A549 (cell line): ENCODE results near the gene DSCAML1. TPM values are rescaled to one million over a fixed set of nuclear protein-coding genes. Genes with fewer than 3 reads are reported as not detected.

Source experiments
- ATAC-seq, 2 experiments: fragments of 200-7000 bp in 1 of 2; fragments of >200 bp in 1 of 2; cut with Nextera tagmentation in 1 of 2; cut with Tn5 transposase in 1 of 2; 3 replicates each; pipeline versions ENCODE4 v1.8.0 to v1.9.1; 2018 to 2020; ENCODE audit warnings: mild to moderate bottlenecking in 1 of 2, moderate library complexity in 1 of 2
- CTCF ChIA-PET: fragments of 300-600 bp; sonication (Branson Sonifier 250); formaldehyde crosslinking; extraction: SDS; loops from one replicate; lab custom pipeline; 2021; ENCODE audit warnings: antibody characterized with exemption, inconsistent platforms; lab: Yijun Ruan, JAX
- POLR2A ChIA-PET: fragments of 350-600 bp; formaldehyde crosslinking; extraction: SDS; loops from one replicate; lab custom pipeline; 2021; ENCODE audit warnings: antibody characterized with exemption, inconsistent platforms; lab: Yijun Ruan, JAX
- DNase-seq, 2 experiments: peaks; one replicate each; pipeline versions ENCODE4 v3.0.0 to v3.0.0-alpha.2; 2011 to 2016; ENCODE audit warnings: low read depth in 1 of 2, low spot score in 1 of 2
- FAIRE-seq: peaks from 2 replicates; lab custom pipeline; 2011; peaks lifted over from hg19 to GRCh38; lab: Jason Lieb, UNC
- H3K27ac ChIP-seq, 2 experiments: fragments of >200 bp; sonication (Bioruptor Twin); formaldehyde crosslinking; 3 replicates each; pipeline ENCODE4 v1.5.1; 2016 to 2017
- H3K4me1 ChIP-seq: fragments of >200 bp; sonication (Bioruptor Twin); formaldehyde crosslinking; 3 replicates; pipeline ENCODE4 v1.6.1; 2016
- H3K4me2 ChIP-seq: fragments of >200 bp; sonication (Bioruptor Twin); formaldehyde crosslinking; 3 replicates; pipeline ENCODE4 v1.6.1; 2016
- H3K4me3 ChIP-seq: fragments of >200 bp; sonication (Bioruptor Twin); formaldehyde crosslinking; 3 replicates; pipeline ENCODE4 v1.5.1; 2016
- H3K9me3 ChIP-seq: fragments of >200 bp; sonication (Bioruptor Twin); formaldehyde crosslinking; 3 replicates; pipeline ENCODE4 v1.6.1; 2016
- BHLHE40 ChIP-seq: IDR thresholded peaks from 2 replicates; pipeline ENCODE4 v1.6.1; 2012; ENCODE audit warnings: low read depth, low read length, inconsistent platforms
- CBX2 ChIP-seq: fragments of 200-600 bp; sonication (generic); IDR thresholded peaks from 2 replicates; pipeline ENCODE4 v1.6.1; 2016; ENCODE audit warnings: low read depth, mild to moderate bottlenecking, borderline replicate concordance
- CEBPB ChIP-seq, 2 experiments: fragments of >200 bp in 1 of 2; sonication (Bioruptor Twin) in 1 of 2; formaldehyde crosslinking in 1 of 2; IDR thresholded peaks; 2 replicates each; pipeline ENCODE4 v1.6.1; 2012 to 2016
- EP300 ChIP-seq, 2 experiments: fragments of >200 bp; sonication (Bioruptor Twin); formaldehyde crosslinking; IDR thresholded peaks; 2 replicates in 1 of 2; 3 replicates in 1 of 2; pipeline ENCODE4 v1.6.1; 2016 to 2017
- FOSL2 ChIP-seq, 2 experiments: fragments of 450-650 bp in 1 of 2; fragments of >200 bp in 1 of 2; sonication (Bioruptor Twin) in 1 of 2; formaldehyde crosslinking; IDR thresholded peaks; 2 replicates each; pipeline versions ENCODE4 v1.5.0 to v1.6.1; 2016 to 2020; ENCODE audit warnings: mild to moderate bottlenecking in 1 of 2, moderate library complexity in 1 of 2
- HOXA7 ChIP-seq: fragments of 250-450 bp; sonication (Bioruptor Pico); IDR thresholded peaks from 2 replicates; pipeline ENCODE4 v1.5.0; 2020; ENCODE audit warnings: mild to moderate bottlenecking, moderate library complexity
- HOXB5 ChIP-seq: fragments of 250-450 bp; sonication (Bioruptor Pico); IDR thresholded peaks from 2 replicates; pipeline ENCODE4 v1.5.0; 2020; ENCODE audit warnings: mild to moderate bottlenecking, moderate library complexity
- MYC ChIP-seq: IDR thresholded peaks from 2 replicates; pipeline ENCODE4 v1.6.1; 2012; ENCODE audit warnings: mild to moderate bottlenecking, inconsistent platforms, low read length, improper control_type of control experiment, borderline replicate concordance
- POLR2A ChIP-seq: IDR thresholded peaks from 2 replicates; pipeline ENCODE4 v1.6.1; 2012; ENCODE audit warnings: mild to moderate bottlenecking, low read length
- POLR2AphosphoS2 ChIP-seq: conservative IDR thresholded peaks from 2 replicates; pipeline ENCODE4 v1.6.1; 2012; ENCODE audit warnings: low read length, improper control_type of control experiment, inconsistent platforms
- RAD21 ChIP-seq, 2 experiments: fragments of >200 bp in 1 of 2; sonication (Bioruptor Twin) in 1 of 2; formaldehyde crosslinking in 1 of 2; IDR thresholded peaks in 1 of 2; conservative IDR thresholded peaks in 1 of 2; 2 replicates in 1 of 2; 3 replicates in 1 of 2; pipeline ENCODE4 v1.6.1; 2012 to 2018; ENCODE audit warnings: inconsistent platforms in 1 of 2
- RCOR1 ChIP-seq: fragments of 150-350 bp; IDR thresholded peaks from 2 replicates; pipeline ENCODE4 v1.6.1; 2014; ENCODE audit warnings: antibody characterized with exemption, low read length, low read depth
- RFX5 ChIP-seq: fragments of 450-650 bp; IDR thresholded peaks from 2 replicates; pipeline ENCODE4 v1.7.1; 2014; ENCODE audit warnings: antibody characterized with exemption, mild to moderate bottlenecking, moderate library complexity
- SMC3 ChIP-seq: fragments of >200 bp; sonication (Bioruptor Twin); formaldehyde crosslinking; IDR thresholded peaks from 3 replicates; pipeline ENCODE4 v1.6.1; 2018; ENCODE audit warnings: inconsistent platforms
- SREBF2 ChIP-seq: fragments of 450-650 bp; IDR thresholded peaks from 2 replicates; pipeline ENCODE4 v1.6.1; 2014; ENCODE audit warnings: mild to moderate bottlenecking, moderate library complexity
- TFCP2L1 ChIP-seq: fragments of 250-450 bp; sonication (Bioruptor Pico); IDR thresholded peaks from 2 replicates; pipeline ENCODE4 v1.5.0; 2021; ENCODE audit warnings: mild to moderate bottlenecking
- WGBS: methylation state at CpG from one replicate; pipeline ENCODE4 v1.1.6; 2017; ENCODE audit errors: missing lambda C conversion rate; 5-methylcytosine and 5-hydroxymethylcytosine counted together
- polyA plus RNA-seq, 4 experiments: library from polyadenylated mRNA; depleted of rRNA in 3 of 4; stranded (reverse); fragments of >200 nt; fragmentation: RNase III in 1 of 4; extraction: RNeasy Plus Mini Kit Qiagen cat#74134 plus additional on column Dnase treatment in 1 of 4; gene quantifications; 2 replicates in 3 of 4; 3 replicates in 1 of 4; pipeline ENCODE4 v1.2.3, GENCODE V29; 2011 to 2017
- TF ChIP-seq, protein P1 (sequence below): fragments of >200 bp; sonication (Bioruptor Twin); formaldehyde crosslinking; IDR thresholded peaks from 3 replicates; pipeline ENCODE4 v1.6.1; 2016
- TF ChIP-seq, protein P2 (sequence below): fragments of 450-650 bp; IDR thresholded peaks from 2 replicates; pipeline ENCODE4 v1.6.1; 2014; ENCODE audit warnings: antibody characterized with exemption
- TF ChIP-seq, protein P3 (sequence below): fragments of 150-350 bp; IDR thresholded peaks from 2 replicates; pipeline ENCODE4 v1.6.1; 2014; ENCODE audit warnings: low read depth, mild to moderate bottlenecking, low read length
- TF ChIP-seq, protein P4 (sequence below): IDR thresholded peaks from 2 replicates; pipeline ENCODE4 v1.6.1; 2012
- TF ChIP-seq, protein P5 (sequence below): IDR thresholded peaks from 2 replicates; pipeline ENCODE4 v1.6.1; 2012

Gene DSCAML1
- polyA plus RNA-seq, 2 of the 4 experiments (the other 2 are of a cell fraction), result 0.12 to 0.31 TPM

DNA sequence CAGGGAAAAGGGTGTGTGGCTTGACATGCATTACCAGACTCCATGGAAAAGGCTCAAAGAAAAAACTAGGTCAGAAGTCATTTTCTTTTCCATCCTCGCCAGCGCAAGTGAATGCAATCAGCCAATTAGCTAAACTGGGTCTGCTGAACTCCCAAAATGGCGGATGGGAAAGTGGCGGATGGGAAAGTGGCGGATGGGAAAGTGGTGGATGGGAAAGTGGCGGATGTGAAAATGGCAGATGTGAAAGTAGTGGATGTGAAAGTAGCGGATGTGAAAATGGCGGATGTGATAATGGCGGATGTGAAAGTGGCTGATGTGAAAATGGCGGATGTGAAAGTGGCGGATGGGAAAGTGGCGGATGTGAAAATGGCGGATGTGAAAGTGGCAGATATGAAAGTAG lies 311.0 kb downstream of the DSCAML1 start:
- H3K4me1 ChIP-seq, result no peaks in the 10 kb centered on the region
- DNase-seq, result no peak
- ChIA-PET POLR2A (no interaction called here), CTCF (interaction anchor here (1.2 kb wide), 1 partner anchor 60 kb away, joined by 3 read pairs; no protein-coding TSS in a partner anchor)
- H3K9me3 ChIP-seq, result no peaks in the 10 kb centered on the region
- 95% methylated on average over 13 of the region's 13 CpGs for WGBS
- H3K4me3 ChIP-seq, result no peak overlapping the region
- no peak for ATAC-seq
- no peak overlapping the region for H3K27ac ChIP-seq
- FAIRE-seq, result no peak
- TF ChIP-seq RFX5 (no peak), RAD21 (conservative IDR thresholded peaks at IDR 0.05 in 1 of 2, IDR thresholded peaks at IDR 0.05 in 1 of 2) (no peak), HOXA7 (CRISPR knock-in tag) (no peak)
- TF ChIP-seq, protein P1, sequence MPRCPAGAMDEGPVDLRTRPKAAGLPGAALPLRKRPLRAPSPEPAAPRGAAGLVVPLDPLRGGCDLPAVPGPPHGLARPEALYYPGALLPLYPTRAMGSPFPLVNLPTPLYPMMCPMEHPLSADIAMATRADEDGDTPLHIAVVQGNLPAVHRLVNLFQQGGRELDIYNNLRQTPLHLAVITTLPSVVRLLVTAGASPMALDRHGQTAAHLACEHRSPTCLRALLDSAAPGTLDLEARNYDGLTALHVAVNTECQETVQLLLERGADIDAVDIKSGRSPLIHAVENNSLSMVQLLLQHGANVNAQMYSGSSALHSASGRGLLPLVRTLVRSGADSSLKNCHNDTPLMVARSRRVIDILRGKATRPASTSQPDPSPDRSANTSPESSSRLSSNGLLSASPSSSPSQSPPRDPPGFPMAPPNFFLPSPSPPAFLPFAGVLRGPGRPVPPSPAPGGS, result no peak
- H3K4me2 ChIP-seq, result no peak overlapping the region

DNA sequence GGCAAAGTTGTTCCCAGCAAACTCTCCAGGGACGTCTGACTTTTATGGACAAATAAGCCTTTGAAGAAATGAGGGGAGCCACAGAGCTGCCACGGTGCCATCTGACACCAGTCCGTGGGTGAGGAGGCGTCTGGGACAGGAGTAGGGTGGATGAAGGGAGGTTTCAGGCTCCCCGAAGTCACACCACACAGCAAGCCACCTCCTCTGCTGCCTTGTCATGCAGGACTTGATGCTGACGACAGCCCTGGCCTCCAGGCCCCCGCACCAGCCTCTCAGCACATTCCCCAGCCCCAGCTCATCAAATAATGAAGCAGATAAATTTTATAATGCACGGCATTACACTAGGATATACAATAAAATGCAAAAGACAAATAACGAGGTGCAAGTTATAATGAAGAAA lies 312.9 kb downstream of the DSCAML1 start:
- H3K27ac ChIP-seq, result no peak overlapping the region
- WGBS, result 37% methylated on average over 7 of the region's 9 CpGs
- no peak for FAIRE-seq
- CTCF ChIA-PET, result no interaction called here
- no peak for DNase-seq
- POLR2A ChIA-PET, result no interaction called here
- no peak overlapping the region for H3K4me2 ChIP-seq
- no peak for ATAC-seq
- H3K9me3 ChIP-seq, result no peaks in the 10 kb centered on the region
- TF ChIP-seq SREBF2 (no peak), FOSL2 (IDR thresholded peaks at IDR 0.05) (no peak), FOSL2 (CRISPR knock-in tag; IDR thresholded peaks at IDR 0.05) (no peak), TFCP2L1 (CRISPR knock-in tag) (no peak), EP300 (IDR thresholded peaks at IDR 0.05) (no peak)
- TF ChIP-seq, protein P2, sequence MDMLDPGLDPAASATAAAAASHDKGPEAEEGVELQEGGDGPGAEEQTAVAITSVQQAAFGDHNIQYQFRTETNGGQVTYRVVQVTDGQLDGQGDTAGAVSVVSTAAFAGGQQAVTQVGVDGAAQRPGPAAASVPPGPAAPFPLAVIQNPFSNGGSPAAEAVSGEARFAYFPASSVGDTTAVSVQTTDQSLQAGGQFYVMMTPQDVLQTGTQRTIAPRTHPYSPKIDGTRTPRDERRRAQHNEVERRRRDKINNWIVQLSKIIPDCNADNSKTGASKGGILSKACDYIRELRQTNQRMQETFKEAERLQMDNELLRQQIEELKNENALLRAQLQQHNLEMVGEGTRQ, result no peak
- no peaks in the 10 kb centered on the region for H3K4me1 ChIP-seq
- no peak overlapping the region for H3K4me3 ChIP-seq

DNA sequence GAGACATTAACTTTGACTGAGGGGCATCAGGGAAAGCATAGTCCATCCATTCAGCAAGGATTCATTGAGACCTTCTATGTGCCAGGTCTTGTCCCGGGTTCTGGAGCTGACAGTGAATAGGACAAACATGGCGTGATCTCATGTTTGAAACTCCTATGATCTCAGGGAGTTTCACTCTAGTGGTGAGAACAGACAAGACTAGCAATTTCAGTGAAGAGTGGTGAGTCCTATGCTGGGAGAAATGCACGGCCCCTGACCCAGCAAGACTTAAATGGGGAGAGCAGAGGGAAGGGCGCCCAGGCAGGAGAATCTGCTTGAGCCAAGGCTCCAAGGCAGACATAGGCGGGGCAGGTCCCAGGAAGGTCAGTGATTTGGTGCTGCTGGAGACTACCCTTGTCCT lies 313.6 kb downstream of the DSCAML1 start:
- H3K4me1 ChIP-seq, result no peaks in the 10 kb centered on the region
- CTCF ChIA-PET, result no interaction called here
- no peak overlapping the region for H3K4me2 ChIP-seq
- no peak for DNase-seq
- H3K9me3 ChIP-seq, result no peaks in the 10 kb centered on the region
- no peak for FAIRE-seq
- ATAC-seq, result peak in 1 of 2 experiments; percentile 34; a peak in 2 of 6 replicates
- WGBS, result 66% methylated on average over 5 of the region's 5 CpGs
- no peak overlapping the region for H3K4me3 ChIP-seq
- TF ChIP-seq POLR2A (no peak), BHLHE40 (no peak), HOXB5 (CRISPR knock-in tag) (no peak), MYC (no peak), CEBPB (IDR thresholded peaks at IDR 0.05) (no peak), RFX5 (no peak), SMC3 (no peak)
- TF ChIP-seq, protein P3, sequence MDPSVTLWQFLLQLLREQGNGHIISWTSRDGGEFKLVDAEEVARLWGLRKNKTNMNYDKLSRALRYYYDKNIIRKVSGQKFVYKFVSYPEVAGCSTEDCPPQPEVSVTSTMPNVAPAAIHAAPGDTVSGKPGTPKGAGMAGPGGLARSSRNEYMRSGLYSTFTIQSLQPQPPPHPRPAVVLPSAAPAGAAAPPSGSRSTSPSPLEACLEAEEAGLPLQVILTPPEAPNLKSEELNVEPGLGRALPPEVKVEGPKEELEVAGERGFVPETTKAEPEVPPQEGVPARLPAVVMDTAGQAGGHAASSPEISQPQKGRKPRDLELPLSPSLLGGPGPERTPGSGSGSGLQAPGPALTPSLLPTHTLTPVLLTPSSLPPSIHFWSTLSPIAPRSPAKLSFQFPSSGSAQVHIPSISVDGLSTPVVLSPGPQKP, result no peak
- TF ChIP-seq, all 56 proteins: peak for 0
- POLR2A ChIA-PET, result no interaction called here
- H3K27ac ChIP-seq, result no peak overlapping the region

DNA sequence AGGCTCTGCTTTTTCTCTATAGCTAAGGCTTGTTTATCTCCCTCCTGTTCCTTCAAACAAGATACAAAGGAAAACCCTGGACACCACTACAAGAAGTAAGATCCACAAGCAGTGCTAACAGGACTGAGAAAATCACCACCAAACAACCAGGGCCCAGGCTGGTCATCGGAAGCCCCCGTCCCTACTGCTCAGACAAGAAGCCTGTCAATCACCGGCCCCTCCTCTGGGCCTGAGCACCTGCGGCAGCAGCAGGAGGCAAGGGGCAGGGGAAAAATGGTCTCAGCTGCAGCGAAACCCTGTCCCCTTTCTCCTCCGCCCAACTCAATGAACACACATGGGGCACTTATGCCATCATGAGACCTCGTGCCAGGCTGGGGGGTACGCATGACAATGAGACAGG lies 314.1 kb downstream of the DSCAML1 start:
- FAIRE-seq (no peak), DNase-seq (no peak), ATAC-seq (no peak)
- H3K27ac ChIP-seq, result no peak overlapping the region
- no peak overlapping the region for H3K4me2 ChIP-seq
- no peak overlapping the region for H3K4me3 ChIP-seq
- 50% methylated on average over 4 of the region's 8 CpGs for WGBS
- H3K9me3 ChIP-seq, result no peaks in the 10 kb centered on the region
- no peak for TF ChIP-seq RCOR1
- no peak for TF ChIP-seq TFCP2L1 (CRISPR knock-in tag)
- TF ChIP-seq, protein P4, sequence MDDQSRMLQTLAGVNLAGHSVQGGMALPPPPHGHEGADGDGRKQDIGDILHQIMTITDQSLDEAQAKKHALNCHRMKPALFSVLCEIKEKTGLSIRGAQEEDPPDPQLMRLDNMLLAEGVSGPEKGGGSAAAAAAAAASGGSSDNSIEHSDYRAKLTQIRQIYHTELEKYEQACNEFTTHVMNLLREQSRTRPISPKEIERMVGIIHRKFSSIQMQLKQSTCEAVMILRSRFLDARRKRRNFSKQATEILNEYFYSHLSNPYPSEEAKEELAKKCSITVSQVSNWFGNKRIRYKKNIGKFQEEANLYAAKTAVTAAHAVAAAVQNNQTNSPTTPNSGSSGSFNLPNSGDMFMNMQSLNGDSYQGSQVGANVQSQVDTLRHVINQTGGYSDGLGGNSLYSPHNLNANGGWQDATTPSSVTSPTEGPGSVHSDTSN, result no peak
- no peak for TF ChIP-seq CBX2
- TF ChIP-seq, protein P5, sequence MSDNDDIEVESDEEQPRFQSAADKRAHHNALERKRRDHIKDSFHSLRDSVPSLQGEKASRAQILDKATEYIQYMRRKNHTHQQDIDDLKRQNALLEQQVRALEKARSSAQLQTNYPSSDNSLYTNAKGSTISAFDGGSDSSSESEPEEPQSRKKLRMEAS, result no peak
- no peak for TF ChIP-seq POLR2AphosphoS2
- no peak for TF ChIP-seq MYC
- TF ChIP-seq, protein P2, result no peak
- ChIA-PET POLR2A (no interaction called here), CTCF (no interaction called here)
- H3K4me1 ChIP-seq, result no peaks in the 10 kb centered on the region
